Mucosa of descending colon (tissue), 3 donors: Measurements from ENCODE around the gene MLN. TPM values are rescaled to one million over a fixed set of nuclear protein-coding genes. Genes with fewer than 3 reads are reported as not detected.
A peak's percentile ranks its signal among the peaks of the same experiment; 100 is the strongest.

Source experiments
- ATAC-seq: fragments of 200-7000 bp; cut with Tn5 transposase; one replicate; pipeline ENCODE4 v1.9.1; 2020; ENCODE audit warnings: mild to moderate bottlenecking, moderate library complexity
- DNase-seq, 3 donors: peaks; one replicate each; pipeline ENCODE4 v3.0.0-alpha.2; 2020
- H3K36me3 ChIP-seq: fragments of 200-600 bp; one replicate; pipeline ENCODE4 v1.8.0; 2021; ENCODE audit warnings: low read depth, mild to moderate bottlenecking
- H3K4me1 ChIP-seq: fragments of 200-600 bp; one replicate; pipeline ENCODE4 v1.8.0; 2021; ENCODE audit warnings: low read depth, mild to moderate bottlenecking
- H3K4me3 ChIP-seq: fragments of 200-600 bp; one replicate; pipeline ENCODE4 v1.8.0; 2021; ENCODE audit warnings: mild to moderate bottlenecking
- H3K9me3 ChIP-seq: fragments of 200-600 bp; one replicate; pipeline ENCODE4 v1.8.0; 2021; ENCODE audit warnings: mild to moderate bottlenecking
- intact Hi-C, 2 donors: fragments of 100-400 bp; cut with DNase I in 1 of 2; cut with micrococcal nuclease in 1 of 2; formaldehyde crosslinking; loops; one replicate each; pipeline versions ENCODE4 v1.11.0 to v1.11.1; 2022; cut with DNase I, micrococcal nuclease
- total RNA-seq, 3 donors: library from RNA; stranded (reverse); fragmentation: NEBNext Ultra II Directional in 2 of 3; extraction: Animal tissue kit (Norgen Biotek cat#: 25700) in 2 of 3; gene quantifications; one replicate each; pipeline versions ENCODE4 v1.2.1 to v1.2.4, GENCODE V29; 2021 to 2023
- TF ChIP-seq, protein P1 (sequence below): fragments of 200-600 bp; IDR thresholded peaks from one replicate; pipeline ENCODE4 v1.8.0; 2022; ENCODE audit warnings: antibody characterized with exemption, mild to moderate bottlenecking
- donor health status: DM: no; HTN: no; CAD: no; lungs with moderate emphysema.
- donor health status: DM: no; HTN: no; CAD: no.
- donor health status: DM: no; HTN: yes; CAD: no.

MLN gene
- total RNA-seq, 3 donors from 2014 or later = not detected

- Histone ChIP-seq H3K36me3 (no peaks in the 10 kb centered on the region), H3K9me3 (no peaks in the 10 kb centered on the region), H3K4me3 (no peak overlapping the region), H3K4me1 (peaks cover 13% of the 10 kb centered on the region)
- no peak for DNase-seq
- TF ChIP-seq, protein P1, sequence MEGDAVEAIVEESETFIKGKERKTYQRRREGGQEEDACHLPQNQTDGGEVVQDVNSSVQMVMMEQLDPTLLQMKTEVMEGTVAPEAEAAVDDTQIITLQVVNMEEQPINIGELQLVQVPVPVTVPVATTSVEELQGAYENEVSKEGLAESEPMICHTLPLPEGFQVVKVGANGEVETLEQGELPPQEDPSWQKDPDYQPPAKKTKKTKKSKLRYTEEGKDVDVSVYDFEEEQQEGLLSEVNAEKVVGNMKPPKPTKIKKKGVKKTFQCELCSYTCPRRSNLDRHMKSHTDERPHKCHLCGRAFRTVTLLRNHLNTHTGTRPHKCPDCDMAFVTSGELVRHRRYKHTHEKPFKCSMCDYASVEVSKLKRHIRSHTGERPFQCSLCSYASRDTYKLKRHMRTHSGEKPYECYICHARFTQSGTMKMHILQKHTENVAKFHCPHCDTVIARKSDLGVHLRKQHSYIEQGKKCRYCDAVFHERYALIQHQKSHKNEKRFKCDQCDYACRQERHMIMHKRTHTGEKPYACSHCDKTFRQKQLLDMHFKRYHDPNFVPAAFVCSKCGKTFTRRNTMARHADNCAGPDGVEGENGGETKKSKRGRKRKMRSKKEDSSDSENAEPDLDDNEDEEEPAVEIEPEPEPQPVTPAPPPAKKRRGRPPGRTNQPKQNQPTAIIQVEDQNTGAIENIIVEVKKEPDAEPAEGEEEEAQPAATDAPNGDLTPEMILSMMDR = no peak
- intact Hi-C loops = loop anchor here in 1 of 2 donors (10.0 kb wide), 2 partner anchors 45 to 395 kb away; partner anchors contain the start of gene UQCC2
- ATAC-seq = no peak
Measured at GRCh38 chr6:33759887-33760629, 43.7 kb downstream of the MLN start.

DNA sequence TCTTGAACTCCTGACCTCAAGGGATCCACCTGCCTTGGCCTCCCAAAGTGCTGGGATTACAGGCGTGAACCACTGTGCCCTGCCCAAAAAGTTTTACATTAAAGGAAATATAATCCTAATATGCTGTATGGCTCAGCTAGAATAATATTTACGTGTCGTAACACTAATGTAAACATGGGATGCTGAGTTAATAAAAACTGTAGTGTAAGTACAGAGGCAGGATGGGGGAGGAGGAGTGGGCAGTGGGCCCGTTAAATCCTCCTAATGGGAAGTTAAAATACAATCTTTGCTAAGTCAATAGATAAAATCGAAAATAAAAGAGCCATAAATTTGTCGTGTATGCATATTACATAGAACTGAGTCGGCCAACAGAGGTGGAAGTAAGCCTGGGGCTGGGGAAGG, 45.0 kb downstream of the MLN start:
- no peak overlapping the region for H3K4me3 ChIP-seq
- ATAC-seq (no peak), DNase-seq (no peak)
- no peaks in the 10 kb centered on the region for H3K36me3 ChIP-seq
- H3K9me3 ChIP-seq = no peaks in the 10 kb centered on the region
- intact Hi-C loops = no loop called here
- TF ChIP-seq, protein P1 = no peak
- peaks cover 13% of the 10 kb centered on the region for H3K4me1 ChIP-seq

- Histone ChIP-seq H3K4me3 (no peak overlapping the region), H3K9me3 (no peaks in the 10 kb centered on the region), H3K36me3 (no peaks in the 10 kb centered on the region), H3K4me1 (peaks cover 15% of the 10 kb centered on the region)
- ATAC-seq (no peak), DNase-seq (no peak)
- TF ChIP-seq, protein P1 = no peak
- intact Hi-C loops = no loop called here
Measured at GRCh38 chr6:33757906-33758305, 45.9 kb downstream of the MLN start.

DNA sequence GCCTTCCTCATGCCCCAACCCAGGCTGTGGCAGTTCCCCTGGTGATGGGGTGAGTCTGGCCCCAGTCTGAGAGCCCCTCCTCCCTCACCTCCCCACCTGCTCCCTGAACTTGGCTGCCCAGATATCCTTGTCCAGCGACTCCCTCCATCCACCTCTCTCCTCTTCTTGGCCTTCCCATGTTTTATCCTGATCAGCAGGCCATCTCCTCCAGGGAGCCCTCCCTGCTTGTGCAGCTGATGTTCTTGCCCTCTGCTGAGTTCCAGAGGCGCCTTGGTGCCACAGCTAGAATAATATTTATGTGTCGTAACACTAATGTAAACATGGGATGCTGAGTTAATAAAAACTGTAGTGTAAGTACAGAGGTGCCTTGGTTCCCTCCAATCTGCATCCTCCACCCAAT, 46.7 kb downstream of the MLN start:
- H3K4me3 ChIP-seq = no peak overlapping the region
- TF ChIP-seq, protein P1 = no peak
- H3K4me1 ChIP-seq = peaks cover 23% of the 10 kb centered on the region
- DNase-seq (no peak), ATAC-seq (no peak)
- H3K36me3 ChIP-seq = no peaks in the 10 kb centered on the region
- intact Hi-C loops = no loop called here
- no peaks in the 10 kb centered on the region for H3K9me3 ChIP-seq

GRCh38 chr6:33756211-33756954, 47.4 kb downstream of the MLN start:
- no peak for DNase-seq
- H3K9me3 ChIP-seq = no peaks in the 10 kb centered on the region
- intact Hi-C loops = no loop called here
- no peaks in the 10 kb centered on the region for H3K36me3 ChIP-seq
- H3K4me3 ChIP-seq = no peak overlapping the region
- peak; percentile 26 for ATAC-seq
- TF ChIP-seq, protein P1 = no peak
- peaks cover 21% of the 10 kb centered on the region for H3K4me1 ChIP-seq
